GM21381 (cell line): Measurements from ENCODE around the gene PGAP3.

Experiments
- ATAC-seq: cut with Tn5 transposase; IDR thresholded peaks from one replicate; pipeline ENCODE4 v1.9.1; 2021; ENCODE audit warnings: mild to moderate bottlenecking, moderate library complexity; ENCODE audit not compliant: unreplicated experiment

PGAP3 gene

GRCh38 chr17:39672522-39673334, 15.1 kb downstream of the PGAP3 start:
- no peak for ATAC-seq

- no peak for ATAC-seq
Observed at GRCh38 chr17:39671651-39672521, 16.0 kb downstream of the PGAP3 start.

DNA sequence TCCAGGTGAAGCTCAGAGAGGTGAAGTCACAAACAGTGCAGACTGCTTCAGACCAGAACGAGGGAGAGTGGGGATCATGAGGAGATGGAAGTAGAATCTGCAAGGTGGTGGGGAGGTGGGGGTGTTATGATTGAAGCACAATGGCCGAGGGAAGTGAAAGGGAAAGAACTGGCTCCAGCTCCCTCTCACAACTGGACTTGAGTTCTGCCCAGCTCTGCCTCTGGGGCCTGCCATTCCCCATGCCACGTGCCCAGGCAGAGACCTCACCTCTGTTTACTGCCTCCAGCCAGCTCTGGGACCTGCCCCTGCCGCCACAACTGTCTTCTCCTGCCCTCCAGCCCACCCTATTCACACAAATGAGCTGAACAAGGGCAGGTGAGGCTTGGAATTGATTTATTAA, 17.1 kb downstream of the PGAP3 start:
- ATAC-seq, result no peak

- ATAC-seq, result no peak
Observed at GRCh38 chr17:39669897-39670735, 17.7 kb downstream of the PGAP3 start.

DNA sequence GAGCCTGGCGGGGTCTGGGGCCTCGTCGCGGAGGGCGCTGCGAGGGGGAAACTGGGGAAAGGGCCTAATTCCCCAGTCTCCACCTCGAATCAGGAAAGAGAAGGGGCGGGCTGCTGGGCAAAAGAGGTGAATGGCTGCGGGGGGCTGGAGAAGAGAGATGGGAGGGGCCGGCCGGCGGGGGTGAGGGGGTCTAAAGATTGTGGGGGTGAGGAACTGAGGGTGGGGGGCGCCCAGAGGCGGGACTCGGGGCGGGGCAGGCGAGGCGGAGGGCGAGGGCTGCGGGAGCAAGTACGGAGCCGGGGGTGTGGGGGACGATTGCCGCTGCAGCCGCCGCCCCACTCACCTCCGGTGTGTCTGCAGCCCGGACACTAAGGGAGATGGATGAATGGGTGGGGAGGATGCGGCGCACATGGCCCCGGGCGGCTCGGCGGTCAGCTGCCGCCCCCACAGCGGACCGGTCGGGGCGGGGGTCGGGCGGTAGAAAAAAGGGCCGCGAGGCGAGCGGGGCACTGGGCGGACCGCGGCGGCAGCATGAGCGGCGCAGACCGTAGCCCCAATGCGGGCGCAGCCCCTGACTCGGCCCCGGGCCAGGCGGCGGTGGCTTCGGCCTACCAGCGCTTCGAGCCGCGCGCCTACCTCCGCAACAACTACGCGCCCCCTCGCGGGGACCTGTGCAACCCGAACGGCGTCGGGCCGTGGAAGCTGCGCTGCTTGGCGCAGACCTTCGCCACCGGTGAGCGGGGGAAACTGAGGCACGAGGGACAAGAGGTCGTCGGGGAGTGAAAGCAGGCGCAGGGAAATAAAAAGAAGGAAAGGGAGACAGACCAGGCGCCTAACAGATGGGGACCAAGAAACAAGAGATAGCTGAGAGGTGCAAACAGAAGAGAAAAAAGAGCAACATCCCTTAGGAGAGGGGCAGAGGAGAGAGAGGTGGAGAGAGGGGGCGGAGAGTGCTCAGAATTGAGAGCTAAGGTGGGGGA, 19.6 kb downstream of the PGAP3 start, which contains the start of gene PNMT:
TSS of gene PNMT (plus strand) at position 509 of the 980 bp plus-strand sequence. CDS start at position 532, 23 bp downstream.
- ATAC-seq, result no peak

GRCh38 chr17:39667262-39667944, 20.5 kb downstream of the PGAP3 start:
- no peak for ATAC-seq

DNA sequence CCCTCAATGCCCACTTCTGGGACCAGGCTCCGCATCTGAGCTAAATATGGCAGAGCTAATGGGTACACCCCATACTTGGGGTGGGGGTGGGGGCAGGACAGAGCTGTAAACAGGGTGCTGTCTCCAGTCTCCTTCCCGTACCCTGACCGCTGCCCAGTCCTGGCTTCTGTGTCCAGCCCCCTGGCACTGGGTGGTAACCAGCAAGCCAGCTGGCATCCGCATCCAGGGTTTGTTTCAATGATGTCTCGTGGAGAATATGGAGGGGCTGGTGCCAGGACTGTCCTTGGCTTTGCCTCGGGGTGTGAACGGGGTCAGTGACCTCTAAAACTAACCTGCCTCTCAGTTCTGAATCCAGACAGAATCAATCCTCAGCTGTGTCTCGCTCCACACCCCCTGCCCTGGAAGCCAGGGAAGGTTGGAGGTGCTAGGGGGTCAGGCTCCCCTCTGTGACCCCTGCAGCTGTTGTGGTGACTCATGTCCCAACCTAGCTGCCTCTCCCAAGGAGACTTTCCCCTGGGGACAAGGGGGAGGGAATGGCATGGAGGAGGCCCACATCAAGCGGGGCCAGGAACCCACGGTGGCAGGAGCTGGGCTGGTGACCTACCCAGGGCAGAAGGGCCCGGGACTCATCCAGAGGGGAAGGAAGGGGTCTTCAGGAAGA, 21.1 kb downstream of the PGAP3 start:
- no peak for ATAC-seq

DNA sequence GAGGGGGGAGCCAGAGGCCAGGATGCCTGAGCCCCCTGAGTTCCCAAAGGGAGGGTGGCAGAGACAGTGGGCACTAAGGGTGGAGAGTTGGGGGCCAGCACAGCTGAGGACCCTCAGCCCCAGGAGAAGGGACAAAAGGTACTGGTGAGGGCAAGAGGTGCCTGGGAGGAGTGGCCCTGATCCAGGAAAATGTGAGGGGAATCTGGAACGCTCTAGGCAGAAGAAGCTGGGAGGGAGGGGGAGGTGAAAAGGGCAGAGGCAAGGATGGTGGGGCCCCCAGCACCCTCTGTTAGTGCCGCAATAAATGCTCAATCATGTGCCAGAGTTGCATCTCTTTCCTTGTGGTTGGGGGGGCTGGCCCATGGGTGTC, 21.6 kb downstream of the PGAP3 start:
- no peak for ATAC-seq

GRCh38 chr17:39665642-39666224, 22.1 kb downstream of the PGAP3 start:
- ATAC-seq, result no peak

DNA sequence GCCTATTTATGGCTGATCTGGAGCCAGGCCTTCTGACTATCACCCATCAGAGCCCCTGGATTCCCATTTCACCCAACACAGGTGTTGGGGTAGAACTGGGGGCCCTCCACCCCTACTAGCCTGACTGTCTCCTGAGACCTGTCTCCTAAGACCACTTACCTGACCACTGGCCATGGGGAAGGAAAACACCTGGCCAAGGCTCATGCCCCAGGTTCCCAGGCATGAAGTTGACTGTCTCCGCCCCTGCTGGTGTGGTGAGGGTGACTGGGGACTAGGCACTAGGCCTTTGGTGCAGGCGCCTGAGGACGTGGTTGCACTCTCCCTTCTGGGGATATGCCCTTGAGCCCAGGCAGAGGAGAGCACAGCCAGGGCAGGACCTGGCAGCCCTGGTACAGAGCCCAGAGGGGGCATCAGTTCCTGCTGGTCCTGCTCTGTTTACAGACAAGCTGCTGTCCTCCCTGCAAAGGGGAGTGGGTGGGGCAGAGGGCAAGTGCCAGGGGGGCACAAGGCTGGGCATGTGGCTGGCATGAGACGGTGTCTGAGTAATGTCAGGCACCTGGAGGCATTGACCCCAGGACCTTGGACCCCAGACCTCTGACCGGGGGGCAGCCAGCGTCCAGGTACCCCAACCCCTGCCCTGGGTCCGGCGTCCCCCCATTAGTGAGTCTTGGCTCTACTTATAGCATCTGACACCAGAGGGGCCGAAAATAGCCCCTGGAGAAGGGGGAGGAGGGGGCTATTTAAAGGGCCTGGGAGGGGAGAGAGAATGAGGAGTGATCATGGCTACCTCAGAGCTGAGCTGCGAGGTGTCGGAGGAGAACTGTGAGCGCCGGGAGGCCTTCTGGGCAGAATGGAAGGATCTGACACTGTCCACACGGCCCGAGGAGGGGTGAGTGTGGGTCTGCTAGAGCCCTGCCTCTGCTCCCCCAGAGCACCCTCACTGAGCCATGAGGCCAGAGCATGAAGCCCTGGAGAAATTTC, 23.0 kb downstream of the PGAP3 start, which contains the start of gene TCAP:
TSS of gene TCAP (plus strand) at position 769 of the 981 bp plus-strand sequence. CDS start at position 780, 11 bp downstream.
- no peak for ATAC-seq

DNA sequence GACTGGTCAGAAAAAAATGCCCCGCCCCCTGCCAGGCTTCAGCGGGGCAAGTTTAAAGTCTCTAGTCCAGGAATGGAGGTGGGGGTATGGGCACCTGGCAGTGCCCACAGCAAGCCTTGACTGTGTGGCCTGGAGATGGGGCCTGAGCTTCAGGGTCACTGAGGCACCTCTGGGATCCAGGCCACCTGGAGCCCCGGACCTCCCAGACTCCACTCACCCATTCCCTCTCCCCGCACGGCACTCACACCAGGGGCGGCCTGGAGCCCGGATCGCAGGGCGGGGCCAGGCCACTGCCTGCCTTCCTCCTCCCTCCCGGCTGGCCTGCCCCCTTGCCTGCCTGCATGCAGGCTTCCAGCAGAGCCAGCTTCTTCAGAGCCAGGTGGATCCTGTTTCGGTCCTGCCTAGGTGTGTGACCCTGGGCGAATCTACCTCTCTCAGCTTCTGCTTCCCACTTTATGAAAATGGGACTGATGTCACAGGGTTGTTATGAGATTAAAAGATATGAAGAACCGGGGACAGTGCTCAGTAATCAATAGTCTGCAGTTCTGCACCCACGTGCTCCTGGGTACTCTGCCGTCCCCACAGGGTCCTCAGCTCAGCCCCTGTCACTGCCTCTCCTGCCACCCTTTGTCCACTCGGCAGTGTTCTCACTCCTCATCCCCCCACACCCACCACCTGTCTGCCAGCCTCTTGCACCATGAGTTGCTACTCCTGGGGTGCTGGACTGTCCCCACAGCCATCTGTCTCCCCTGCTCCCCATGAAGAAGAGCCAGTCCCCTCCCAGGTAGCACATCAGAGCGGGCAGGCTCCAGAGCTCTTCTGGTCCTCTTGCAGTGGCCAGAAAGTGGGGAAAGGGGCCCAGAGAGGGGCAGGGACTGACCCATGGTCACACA, 23.9 kb downstream of the PGAP3 start:
- ATAC-seq, result no peak

DNA sequence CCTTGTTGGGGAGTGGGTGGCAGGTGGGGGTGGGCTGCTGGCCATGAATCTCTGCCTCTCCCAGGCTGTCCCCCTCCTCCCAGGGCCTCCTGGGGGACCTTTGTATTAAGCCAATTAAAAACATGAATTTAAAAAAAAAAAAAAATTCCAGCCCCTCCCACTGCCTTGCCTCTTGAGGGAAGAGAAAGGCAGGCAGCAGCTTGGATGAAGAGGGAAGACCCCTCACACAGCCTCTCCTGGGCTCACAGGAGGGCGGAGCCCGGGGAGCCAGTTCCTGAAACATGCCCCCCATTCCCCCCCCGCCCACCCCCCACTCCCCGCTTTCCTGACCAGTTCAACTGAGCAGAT, 24.5 kb downstream of the PGAP3 start:
- no peak for ATAC-seq

DNA sequence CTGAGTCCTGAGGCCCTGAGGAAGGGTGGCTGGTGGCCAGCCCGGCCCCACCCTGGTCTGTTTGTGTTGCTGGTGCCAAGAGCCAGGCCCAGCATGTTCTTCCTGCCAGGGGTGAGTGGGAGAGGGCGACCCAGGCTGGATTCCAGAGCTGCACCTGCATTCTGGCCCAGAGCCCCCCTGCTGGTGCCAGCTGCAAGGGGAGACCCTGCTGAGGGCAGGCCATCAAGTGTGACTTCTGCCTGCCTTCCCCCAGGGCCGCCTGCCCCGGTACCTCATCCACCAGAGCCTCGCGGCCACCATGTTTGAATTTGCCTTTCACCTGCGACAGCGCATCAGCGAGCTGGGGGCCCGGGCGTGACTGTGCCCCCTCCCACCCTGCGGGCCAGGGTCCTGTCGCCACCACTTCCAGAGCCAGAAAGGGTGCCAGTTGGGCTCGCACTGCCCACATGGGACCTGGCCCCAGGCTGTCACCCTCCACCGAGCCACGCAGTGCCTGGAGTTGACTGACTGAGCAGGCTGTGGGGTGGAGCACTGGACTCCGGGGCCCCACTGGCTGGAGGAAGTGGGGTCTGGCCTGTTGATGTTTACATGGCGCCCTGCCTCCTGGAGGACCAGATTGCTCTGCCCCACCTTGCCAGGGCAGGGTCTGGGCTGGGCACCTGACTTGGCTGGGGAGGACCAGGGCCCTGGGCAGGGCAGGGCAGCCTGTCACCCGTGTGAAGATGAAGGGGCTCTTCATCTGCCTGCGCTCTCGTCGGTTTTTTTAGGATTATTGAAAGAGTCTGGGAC, 25.1 kb downstream of the PGAP3 start:
- ATAC-seq, result no peak

DNA sequence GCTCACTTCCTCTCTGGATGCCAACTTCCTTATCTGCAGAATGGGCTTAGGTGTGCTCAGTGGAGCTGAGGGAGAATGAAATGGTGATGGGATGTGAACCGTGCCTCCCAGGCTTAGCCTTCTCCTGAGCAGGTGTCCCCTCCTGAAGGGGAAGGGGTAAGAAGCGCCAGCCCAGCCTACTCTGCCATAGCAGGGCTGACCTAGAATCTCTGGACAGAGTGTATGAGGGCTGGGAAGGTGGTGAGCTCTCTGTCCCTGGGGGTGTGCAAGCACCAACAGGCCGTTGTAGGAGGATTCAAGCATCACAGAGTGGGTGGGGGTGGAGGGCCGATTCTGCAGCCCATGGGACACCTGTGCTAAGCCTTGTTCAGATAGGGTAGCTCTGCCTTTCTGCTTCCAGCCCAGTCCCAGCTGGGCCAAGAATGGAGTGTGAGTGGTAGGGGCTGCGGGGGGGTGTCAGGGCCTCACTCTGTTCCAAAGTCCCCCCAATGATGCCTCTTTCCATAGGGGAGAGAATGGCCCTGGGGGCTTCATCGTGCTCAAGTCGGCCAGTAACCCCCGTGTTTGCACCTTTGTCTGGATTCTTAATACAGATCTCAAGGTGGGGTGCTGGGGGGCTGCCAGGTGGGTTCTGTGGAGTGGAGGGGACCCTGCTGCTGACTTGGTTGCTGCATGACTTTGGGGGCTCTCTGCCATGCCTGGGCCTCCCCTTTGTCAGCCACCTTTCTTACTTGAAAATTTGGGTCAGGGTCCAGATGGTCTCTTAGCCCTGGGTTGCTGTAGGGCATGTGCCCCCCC, 25.9 kb downstream of the PGAP3 start:
- ATAC-seq, result no peak
